Stomach (tissue), 9 donors: Measurements from ENCODE around the gene USP7. TPM values are rescaled to one million over a fixed set of nuclear protein-coding genes. Genes with fewer than 3 reads are reported as not detected.
"Not testable (repeated sequence)": the region's sequence is repeated elsewhere in the genome, so short reads cannot be mapped to it uniquely, and the experiment has no call there.

Experiments used
- DNase-seq, 2 donors: peaks; one replicate each; pipeline versions ENCODE4 v3.0.0 to v3.0.0-alpha.2; 2013 to 2019
- H3K27ac ChIP-seq, 5 donors: fragments of 200-600 bp in 4 of 5; sonication (generic) in 4 of 5; one replicate each; pipeline ENCODE4 v1.5.1; 2013 to 2019; ENCODE audit warnings: mild to moderate bottlenecking in 1 of 5, moderate library complexity in 1 of 5
- H3K27me3 ChIP-seq, 3 donors: fragments of 200-600 bp; sonication (generic); one replicate each; pipeline ENCODE4 v1.5.1; 2017 to 2019; ENCODE audit warnings: mixed run types in 1 of 3
- H3K36me3 ChIP-seq, 4 donors: fragments of 200-600 bp; sonication (generic); 1 replicate in 3 of 4; 2 replicates in 1 of 4; pipeline ENCODE4 v1.5.1; 2016 to 2019
- H3K4me1 ChIP-seq, 4 donors: fragments of 200-600 bp; sonication (generic); one replicate each; pipeline ENCODE4 v1.5.1; 2016 to 2019
- H3K4me3 ChIP-seq, 4 donors: fragments of 200-600 bp; sonication (generic) in 3 of 4; one replicate each; pipeline ENCODE4 v1.5.1; 2016 to 2019; ENCODE audit warnings: mild to moderate bottlenecking in 1 of 4
- H3K9me3 ChIP-seq, 4 donors: fragments of 200-600 bp; sonication (generic); one replicate each; pipeline ENCODE4 v1.5.1; 2016 to 2019
- CTCF ChIP-seq, 7 experiments: fragments of 450-650 bp in 4 of 7; fragments of 200-600 bp in 3 of 7; sonication (generic) in 3 of 7; IDR thresholded peaks; one replicate each; pipeline ENCODE4 v1.5.1; 2016 to 2019; ENCODE audit warnings: antibody characterized with exemption in 7 of 7, control low read depth in 2 of 7, mild to moderate bottlenecking in 1 of 7
- EP300 ChIP-seq: sonication (generic); formaldehyde crosslinking; IDR thresholded peaks from one replicate; pipeline ENCODE4 v1.6.1; 2017; ENCODE audit warnings: antibody characterized with exemption
- POLR2A ChIP-seq, 4 donors: fragments of 450-650 bp; IDR thresholded peaks; one replicate each; pipeline ENCODE4 v1.6.1; 2016; ENCODE audit warnings: antibody characterized with exemption in 4 of 4, control low read depth in 2 of 4, mild to moderate bottlenecking in 1 of 4, moderate library complexity in 1 of 4
- POLR2AphosphoS5 ChIP-seq, 3 donors: sonication (generic); formaldehyde crosslinking; IDR thresholded peaks; one replicate each; pipeline ENCODE4 v1.6.1; 2016; ENCODE audit warnings: antibody characterized with exemption in 3 of 3
- WGBS, 5 donors: extraction: QIAGEN DNeasy Blood & Tissue Kit in 3 of 5; methylation state at CpG; one replicate each; pipeline versions ENCODE4 v1.1.5 to v1.1.7; 2013 to 2018; 5-methylcytosine and 5-hydroxymethylcytosine counted together
- intact Hi-C: fragments of 100-400 bp; cut with DNase I; formaldehyde crosslinking; loops from one replicate; pipeline ENCODE4 v1.15.1; 2023; ENCODE audit warnings: low total_unique reads
- polyA plus RNA-seq, 3 donors: library from polyadenylated mRNA; stranded (reverse); fragments of 200-250 nt; gene quantifications; one replicate each; pipeline ENCODE4 v1.2.3, GENCODE V29; 2013
- total RNA-seq, 5 donors: library from RNA; depleted of rRNA; stranded (reverse); fragments of >200 nt; gene quantifications; one replicate each; pipeline versions ENCODE4 v1.1.0 to v1.2.3, GENCODE V29; 2014 to 2016
- donor health status: healthy with polysubstance abuse.
- donor health status: Bipolar disorder and iron deficiency.
- donor health status: healthy.

Gene USP7
- total and polyA plus RNA-seq, 8 donors = 19.3 to 171 (median 58.0) TPM

DNA sequence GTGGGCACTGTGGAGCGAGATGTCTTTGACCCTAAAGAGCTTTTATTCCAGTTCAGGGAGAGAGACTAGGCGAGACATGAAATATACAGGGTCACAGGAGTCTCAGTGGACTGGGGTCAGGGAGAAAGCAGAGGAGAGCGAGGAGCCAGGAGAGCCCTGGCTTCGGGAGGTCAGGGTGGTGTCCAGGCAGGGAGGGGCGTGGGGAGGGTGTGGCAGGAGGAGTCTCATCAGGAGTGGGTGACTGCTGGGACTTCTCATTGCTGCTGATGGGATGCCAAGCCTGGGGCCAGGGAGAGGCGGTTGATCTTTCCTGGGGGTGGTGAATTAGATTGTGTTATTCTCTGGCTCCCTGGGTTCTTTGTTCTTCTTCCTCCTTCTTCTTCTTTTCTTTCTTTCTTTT lies 22.4 kb upstream of the USP7 start:
- 75 to 89% (median 83%) methylated on average over 6 of the region's 6 CpGs for WGBS, 5 donors
- H3K27ac ChIP-seq = no peak overlapping the region
- H3K27me3 ChIP-seq = no peaks in the 10 kb centered on the region
- H3K36me3 ChIP-seq = no peaks in the 10 kb centered on the region
- H3K4me1 ChIP-seq = peaks cover 0 to 16% (median 8%) of the 10 kb centered on the region in 4 donors
- no peak for TF ChIP-seq CTCF (IDR thresholded peaks at IDR 0.05)
- TF ChIP-seq EP300 = no peak
- no peak for TF ChIP-seq POLR2A (IDR thresholded peaks at IDR 0.05)
- no peak for TF ChIP-seq POLR2AphosphoS5 (IDR thresholded peaks at IDR 0.05)
- no peak for DNase-seq
- no peaks in the 10 kb centered on the region for H3K9me3 ChIP-seq
- intact Hi-C loops = no loop called here
- H3K4me3 ChIP-seq = no peak overlapping the region

- Histone ChIP-seq H3K27ac (no peak overlapping the region), H3K36me3 (no peaks in the 10 kb centered on the region), H3K4me1 (peaks cover 0 to 8% (median 5%) of the 10 kb centered on the region in 4 donors), H3K4me3 (no peak overlapping the region), H3K27me3 (no peaks in the 10 kb centered on the region), H3K9me3 (no peaks in the 10 kb centered on the region)
- intact Hi-C loops = no loop called here
- no peak for DNase-seq
- WGBS, 5 donors = 83 to 91% (median 88%) methylated on average over 7 of the region's 7 CpGs
- no peak for TF ChIP-seq POLR2AphosphoS5 (IDR thresholded peaks at IDR 0.05)
- no peak for TF ChIP-seq POLR2A (IDR thresholded peaks at IDR 0.05)
- no peak for TF ChIP-seq CTCF (IDR thresholded peaks at IDR 0.05)
- TF ChIP-seq EP300 = no peak
Measured at GRCh38 chr16:8982816-8983215, 19.1 kb upstream of the USP7 start.

DNA sequence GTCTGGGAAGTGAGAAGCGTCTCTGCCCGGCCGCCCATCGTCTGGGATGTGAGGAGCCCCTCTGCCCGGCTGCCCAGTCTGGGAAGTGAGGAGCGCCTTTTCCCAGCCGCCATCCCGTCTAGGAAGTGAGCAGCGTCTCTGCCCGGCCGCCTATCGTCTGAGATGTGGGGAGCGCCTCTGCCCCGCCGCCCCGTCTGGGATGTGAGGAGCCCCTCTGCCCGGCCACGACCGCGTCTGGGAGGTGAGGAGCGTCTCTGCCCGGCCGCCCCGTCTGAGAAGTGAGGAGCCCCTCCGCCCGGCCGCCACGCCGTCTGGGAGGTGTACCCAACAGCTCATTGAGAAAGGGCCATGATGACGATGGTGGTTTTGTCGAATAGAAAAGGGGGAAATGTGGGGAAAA lies 18.2 kb upstream of the USP7 start:
- 94 to 97% (median 96%) methylated on average over 17 to 31 of the region's 31 CpGs for WGBS, 5 donors
- H3K4me1 ChIP-seq, H3K9me3 ChIP-seq, H3K36me3 ChIP-seq, intact Hi-C loops, H3K27me3 ChIP-seq, H3K27ac ChIP-seq, DNase-seq, H3K4me3 ChIP-seq: not testable (repeated sequence)

DNA sequence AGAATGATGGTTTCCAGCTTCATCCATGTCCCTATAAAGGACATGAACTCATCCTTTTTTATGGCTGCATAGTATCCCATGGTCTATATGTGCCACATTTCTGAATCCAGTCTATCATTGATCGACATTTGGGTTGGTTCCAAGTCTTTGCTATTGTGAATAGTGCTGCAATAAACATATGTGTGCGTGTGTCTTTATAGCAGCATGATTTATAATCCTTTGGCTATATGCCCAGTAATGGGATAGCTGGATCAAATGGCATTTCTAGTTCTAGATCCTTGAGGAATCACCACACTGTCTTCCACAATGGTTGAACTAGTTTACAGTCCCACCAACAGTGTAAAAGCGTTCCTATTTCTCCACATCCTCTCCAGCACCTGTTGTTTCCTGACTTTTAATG lies 12.5 kb upstream of the USP7 start:
- intact Hi-C loops, H3K4me3 ChIP-seq, H3K9me3 ChIP-seq, H3K27ac ChIP-seq, H3K36me3 ChIP-seq, DNase-seq, H3K27me3 ChIP-seq: not testable (repeated sequence)
- peaks cover 0 to 18% (median 8%) of the 10 kb centered on the region in 4 donors for H3K4me1 ChIP-seq
- 61 to 82% (median 67%) methylated on average over 2 to 3 of the region's 3 CpGs for WGBS, 5 donors

GRCh38 chr16:8975039-8975438 lies 11.3 kb upstream of the USP7 start:
- TF ChIP-seq EP300 (no peak), POLR2A (IDR thresholded peaks at IDR 0.05) (no peak), POLR2AphosphoS5 (IDR thresholded peaks at IDR 0.05) (no peak), CTCF (IDR thresholded peaks at IDR 0.05) (no peak)
- intact Hi-C loops = no loop called here
- no peaks in the 10 kb centered on the region for H3K27me3 ChIP-seq
- H3K4me3 ChIP-seq = no peak overlapping the region
- no peaks in the 10 kb centered on the region for H3K9me3 ChIP-seq
- H3K27ac ChIP-seq = no peak overlapping the region
- H3K4me1 ChIP-seq = peaks cover 0 to 18% (median 8%) of the 10 kb centered on the region in 4 donors
- no peaks in the 10 kb centered on the region for H3K36me3 ChIP-seq
- DNase-seq = no peak
- WGBS, 5 donors = 64 to 78% (median 74%) methylated on average over 11 of the region's 11 CpGs
